Upper lobe of left lung (tissue), 4 donors: ENCODE measurements around the gene FAM209A.

Experiments
- EP300 ChIP-seq, 4 donors: sonication (generic); formaldehyde crosslinking; IDR thresholded peaks; one replicate each; pipeline ENCODE4 v1.5.1; 2017; ENCODE audit warnings: antibody characterized with exemption in 4 of 4, control low read depth in 2 of 4
- POLR2A ChIP-seq, 4 donors: fragments of 450-650 bp; IDR thresholded peaks; one replicate each; pipeline ENCODE4 v1.5.1; 2016 to 2017; ENCODE audit warnings: antibody characterized with exemption in 4 of 4, mild to moderate bottlenecking in 2 of 4
- TF ChIP-seq, protein P1 (sequence below), 6 experiments: fragments of 450-650 bp in 4 of 6; fragments of 200-600 bp in 2 of 6; sonication (generic) in 2 of 6; IDR thresholded peaks; one replicate each; pipeline ENCODE4 v1.5.1; 2016 to 2019; ENCODE audit warnings: antibody characterized with exemption in 6 of 6

DNA sequence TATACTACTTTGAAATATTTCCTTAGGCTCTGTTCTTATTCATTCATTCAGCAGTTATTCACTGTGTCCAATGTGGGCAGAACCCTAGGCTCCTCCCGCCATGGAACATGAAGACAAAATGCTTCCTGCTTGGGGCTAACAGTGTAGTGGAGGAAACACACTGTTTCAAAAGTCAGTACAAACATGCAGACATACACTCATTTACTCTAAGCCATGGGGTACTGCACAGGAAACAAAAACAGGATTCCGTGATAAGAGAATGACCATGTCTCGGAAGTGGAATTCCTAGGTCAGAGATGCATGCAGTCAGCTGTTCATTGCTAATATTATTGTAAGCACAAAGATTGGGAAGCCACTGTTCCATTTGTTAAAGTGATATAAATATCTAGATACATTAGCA, 18.4 kb upstream of the FAM209A start:
- TF ChIP-seq, protein P1, sequence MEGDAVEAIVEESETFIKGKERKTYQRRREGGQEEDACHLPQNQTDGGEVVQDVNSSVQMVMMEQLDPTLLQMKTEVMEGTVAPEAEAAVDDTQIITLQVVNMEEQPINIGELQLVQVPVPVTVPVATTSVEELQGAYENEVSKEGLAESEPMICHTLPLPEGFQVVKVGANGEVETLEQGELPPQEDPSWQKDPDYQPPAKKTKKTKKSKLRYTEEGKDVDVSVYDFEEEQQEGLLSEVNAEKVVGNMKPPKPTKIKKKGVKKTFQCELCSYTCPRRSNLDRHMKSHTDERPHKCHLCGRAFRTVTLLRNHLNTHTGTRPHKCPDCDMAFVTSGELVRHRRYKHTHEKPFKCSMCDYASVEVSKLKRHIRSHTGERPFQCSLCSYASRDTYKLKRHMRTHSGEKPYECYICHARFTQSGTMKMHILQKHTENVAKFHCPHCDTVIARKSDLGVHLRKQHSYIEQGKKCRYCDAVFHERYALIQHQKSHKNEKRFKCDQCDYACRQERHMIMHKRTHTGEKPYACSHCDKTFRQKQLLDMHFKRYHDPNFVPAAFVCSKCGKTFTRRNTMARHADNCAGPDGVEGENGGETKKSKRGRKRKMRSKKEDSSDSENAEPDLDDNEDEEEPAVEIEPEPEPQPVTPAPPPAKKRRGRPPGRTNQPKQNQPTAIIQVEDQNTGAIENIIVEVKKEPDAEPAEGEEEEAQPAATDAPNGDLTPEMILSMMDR (IDR thresholded peaks at IDR 0.05) = no peak
- TF ChIP-seq POLR2A (IDR thresholded peaks at IDR 0.05) (no peak), EP300 (IDR thresholded peaks at IDR 0.05) (no peak)
